Amniotic stem cell (primary cell): Measurements from ENCODE around the gene VPS29.
"Not testable (repeated sequence)": the region's sequence is repeated elsewhere in the genome, so short reads cannot be mapped to it uniquely, and the experiment has no call there.

Experiments used
- DNase-seq: peaks from one replicate; lab custom pipeline; 2025; lab: John Stamatoyannopoulos, UW

VPS29 gene

DNA sequence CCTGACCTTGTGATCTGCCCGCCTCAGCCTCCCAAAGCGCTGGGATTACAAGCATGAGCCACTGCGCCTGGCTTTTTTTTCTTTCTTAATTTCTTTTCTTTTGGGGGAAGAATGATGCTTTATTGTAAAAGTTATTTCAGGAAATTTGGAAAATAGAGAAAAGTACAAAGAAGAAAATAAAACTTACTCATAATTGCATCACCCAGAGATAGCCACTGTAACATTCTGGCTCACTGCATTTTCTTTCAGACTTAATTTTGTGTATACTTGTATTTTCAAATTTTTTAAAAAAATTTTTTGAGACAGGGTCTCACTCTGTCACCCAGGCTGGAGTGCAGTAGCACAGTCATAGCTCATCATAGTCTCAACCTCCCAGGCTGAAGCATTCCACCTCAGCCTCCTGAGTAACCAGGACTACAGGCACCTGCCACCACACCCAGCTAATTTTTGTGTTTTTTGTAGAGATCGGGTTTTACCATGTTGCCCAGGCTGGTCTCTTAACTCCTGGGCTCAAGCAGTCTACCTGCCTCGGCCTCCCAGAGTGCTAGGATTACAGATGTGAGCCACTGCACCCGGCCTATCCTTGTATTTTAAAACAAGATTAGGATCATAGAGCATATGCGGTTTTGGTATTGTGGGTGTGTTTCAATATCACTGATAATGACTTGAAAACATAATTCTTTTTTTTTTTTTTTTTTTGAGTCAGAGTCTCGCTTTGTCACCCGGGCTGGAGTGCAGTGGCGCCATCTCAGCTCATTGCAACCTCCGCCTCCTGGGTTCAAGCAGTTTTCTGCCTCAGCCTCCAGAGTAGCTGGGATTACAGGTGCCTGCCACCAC, 19.2 kb upstream of the VPS29 start:
- DNase-seq = not testable (repeated sequence)

DNA sequence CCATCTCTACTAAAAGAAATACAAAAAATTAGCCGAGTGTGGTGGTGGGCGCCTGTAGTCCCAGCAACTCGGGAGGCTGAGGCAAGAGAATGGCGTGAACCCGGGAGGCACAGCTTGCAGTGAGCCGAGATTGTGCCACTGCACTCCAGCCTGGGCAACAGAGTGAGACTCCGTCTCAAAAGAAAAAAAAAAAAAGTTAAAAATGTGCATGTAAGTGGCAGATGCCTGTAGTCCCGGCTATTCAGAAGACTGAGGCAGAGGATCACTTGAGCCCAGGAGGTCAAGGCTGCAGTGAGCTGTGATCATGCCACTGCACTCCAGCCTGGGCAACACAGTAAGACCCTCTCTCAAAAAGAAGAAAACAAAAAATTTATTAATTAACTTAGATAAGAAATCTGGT, 16.1 kb upstream of the VPS29 start:
- DNase-seq = not testable (repeated sequence)

DNA sequence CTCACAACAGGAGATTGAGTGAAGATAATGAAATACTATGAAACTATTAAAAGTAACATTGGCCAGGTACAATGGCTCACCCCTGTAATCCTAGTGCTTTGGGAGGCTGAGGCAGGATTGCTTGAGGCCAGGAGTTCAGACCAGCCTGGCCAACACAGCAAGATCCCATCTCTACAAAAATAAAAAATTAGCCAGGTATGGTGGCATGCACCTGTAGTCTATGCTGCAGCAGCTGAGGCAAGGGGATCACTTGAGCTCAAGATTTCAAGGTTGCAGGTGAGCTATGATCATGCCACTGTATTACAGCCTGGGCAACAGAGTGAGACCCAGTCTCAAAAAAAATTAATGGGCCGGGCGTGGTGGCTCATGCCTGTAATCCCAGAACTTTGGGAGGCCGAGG, 15.1 kb upstream of the VPS29 start:
- no peak for DNase-seq

DNA sequence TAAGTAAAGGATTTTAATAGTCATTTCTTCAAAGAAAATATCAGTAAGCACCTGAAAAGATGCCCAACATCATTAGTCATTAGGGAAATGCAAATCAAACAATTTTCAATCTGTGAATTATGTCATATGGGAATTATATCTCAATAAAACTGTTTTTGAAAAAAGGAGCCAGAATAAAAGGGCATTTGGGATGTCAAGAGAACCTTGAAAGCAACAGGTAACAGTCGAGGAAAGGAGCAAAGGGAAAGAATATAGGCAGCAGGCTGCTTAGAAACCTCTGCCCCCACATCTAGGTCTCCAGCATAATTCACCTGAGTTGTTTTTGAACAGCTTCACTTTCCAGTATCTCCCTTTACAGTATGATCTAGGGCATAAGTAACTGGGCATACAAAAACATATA, 12.5 kb upstream of the VPS29 start:
- DNase-seq = no peak

DNA sequence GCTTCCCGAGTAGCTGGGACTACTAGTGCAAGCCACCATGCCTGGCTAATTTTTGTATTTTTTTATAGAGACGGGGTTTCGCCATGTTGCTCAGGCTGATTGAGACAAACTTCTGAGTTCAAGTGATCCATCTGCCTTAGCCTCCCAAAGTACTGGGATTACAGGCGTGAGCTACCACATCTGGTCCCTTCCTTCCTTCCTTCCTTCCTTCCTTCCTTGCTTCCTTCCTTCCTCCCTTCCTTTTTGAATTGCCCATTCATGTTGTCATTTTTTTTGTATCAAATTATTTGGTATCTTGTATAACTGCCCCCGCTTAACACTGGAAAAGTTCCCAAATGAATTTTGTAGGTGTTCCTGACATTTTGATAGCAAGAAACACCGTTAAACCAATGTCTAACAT, 11.9 kb upstream of the VPS29 start:
- no peak for DNase-seq

DNA sequence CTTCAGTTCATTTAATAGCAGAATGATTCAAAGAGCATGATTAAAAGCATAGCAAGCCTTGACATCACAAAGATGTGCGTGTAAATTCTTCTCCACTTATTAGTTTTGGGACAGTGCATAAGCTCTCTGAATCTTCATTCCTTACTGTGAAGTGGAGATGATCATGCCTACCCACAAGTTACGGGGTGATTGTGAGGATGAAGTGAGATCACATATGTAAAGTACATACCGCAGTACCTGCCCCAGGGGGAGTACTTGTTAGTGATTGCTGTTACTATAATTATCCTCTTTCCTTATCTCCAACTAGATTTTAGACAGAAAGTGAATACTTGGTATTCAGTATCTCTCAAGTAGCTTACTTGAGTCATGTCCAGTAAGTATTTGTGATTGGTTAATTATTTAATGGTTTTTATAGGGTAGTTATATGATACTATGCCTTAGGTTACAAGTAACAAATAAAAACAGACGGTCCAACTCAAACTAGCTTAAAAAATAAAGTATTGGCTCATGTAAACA, 6.2 kb upstream of the VPS29 start:
- DNase-seq = no peak

DNA sequence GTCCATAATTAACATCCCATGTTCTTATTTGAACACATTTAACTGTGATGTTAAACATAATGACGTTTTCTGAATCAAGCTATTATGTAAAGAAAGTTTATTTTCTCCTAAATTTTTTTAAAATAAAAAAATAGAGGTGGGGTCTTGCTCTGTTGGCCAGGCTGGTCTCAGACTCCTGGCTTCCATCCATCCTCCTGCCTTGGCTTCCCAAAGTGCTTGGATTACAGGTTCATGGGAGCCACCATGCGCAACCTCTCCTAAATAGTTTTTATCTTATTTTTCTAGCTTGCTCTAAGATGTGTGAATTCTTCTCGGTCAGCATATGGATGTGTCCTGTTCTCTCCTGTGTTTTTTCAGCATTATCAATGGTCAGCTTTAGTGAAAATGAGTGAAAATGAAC, 3.4 kb upstream of the VPS29 start:
- no peak for DNase-seq

DNA sequence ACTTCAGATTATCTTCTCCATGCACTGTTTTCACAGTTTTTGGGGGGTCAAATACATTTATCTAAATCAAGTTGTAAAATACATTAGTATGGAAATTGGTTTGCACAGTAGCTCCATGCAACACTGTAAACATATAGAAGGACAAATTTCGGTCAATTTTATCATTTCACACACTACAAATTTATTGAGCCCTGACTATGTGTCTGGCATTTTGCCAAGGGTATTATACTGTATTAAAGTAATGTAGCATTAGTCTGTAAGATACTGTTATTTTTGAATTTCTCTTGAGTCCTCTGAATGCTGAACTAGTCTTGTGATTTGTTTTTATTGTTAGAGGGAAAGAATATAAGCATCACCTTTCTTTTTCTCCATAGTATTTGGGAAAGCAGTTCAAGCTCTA, 1.5 kb upstream of the VPS29 start:
- no peak for DNase-seq

DNA sequence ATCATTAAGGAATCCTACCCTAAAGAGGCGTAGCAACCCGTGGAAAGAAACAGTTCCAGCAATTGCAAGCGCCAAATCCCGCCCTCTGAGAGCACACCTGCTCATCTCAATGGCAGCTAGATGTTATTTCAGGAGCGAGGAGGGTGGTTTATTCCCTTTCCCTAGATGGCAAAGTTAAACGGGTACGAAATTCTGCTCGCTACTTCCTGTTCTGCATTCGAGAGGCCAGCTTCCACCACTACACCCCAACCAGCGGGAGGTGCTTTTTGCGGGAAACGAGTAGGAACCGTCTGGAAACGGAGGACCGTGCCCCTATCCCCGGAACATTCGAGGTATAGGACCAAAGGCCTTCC, 536 bp downstream of the VPS29 start:
- DNase-seq = peak; percentile 16

DNA sequence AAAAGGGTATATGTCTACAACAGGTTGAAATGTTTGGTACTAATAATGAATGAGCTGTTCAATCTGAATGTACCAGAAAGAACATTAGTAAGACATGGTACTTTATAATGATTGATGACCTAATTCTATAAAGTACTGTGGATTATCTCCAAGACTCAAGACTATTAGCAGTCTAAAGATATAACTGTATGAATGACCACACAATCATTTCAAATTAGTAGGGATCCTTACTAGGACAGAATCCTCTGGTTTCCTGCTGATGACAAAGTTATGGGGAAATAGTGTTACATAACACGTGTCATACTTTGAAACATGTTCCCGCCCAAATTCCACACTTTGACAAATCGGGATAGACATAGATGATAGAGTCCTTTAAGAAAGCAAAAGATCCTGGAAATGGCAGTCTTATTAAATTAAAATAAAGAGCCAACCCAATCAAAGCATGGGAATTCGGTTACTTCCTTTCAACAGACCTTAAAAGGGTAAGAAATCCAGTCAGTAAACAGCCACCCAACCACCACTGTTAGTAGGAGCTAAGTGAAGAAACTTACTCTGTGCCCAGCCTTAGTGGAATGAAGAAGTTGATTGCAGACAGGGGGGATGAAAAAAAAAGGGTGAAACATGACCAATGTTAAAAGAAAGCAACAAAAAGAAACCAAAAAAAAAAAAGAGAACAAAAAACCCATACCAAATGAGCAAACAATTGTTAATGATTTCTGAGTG, 2.8 kb downstream of the VPS29 start:
- DNase-seq = no peak

DNA sequence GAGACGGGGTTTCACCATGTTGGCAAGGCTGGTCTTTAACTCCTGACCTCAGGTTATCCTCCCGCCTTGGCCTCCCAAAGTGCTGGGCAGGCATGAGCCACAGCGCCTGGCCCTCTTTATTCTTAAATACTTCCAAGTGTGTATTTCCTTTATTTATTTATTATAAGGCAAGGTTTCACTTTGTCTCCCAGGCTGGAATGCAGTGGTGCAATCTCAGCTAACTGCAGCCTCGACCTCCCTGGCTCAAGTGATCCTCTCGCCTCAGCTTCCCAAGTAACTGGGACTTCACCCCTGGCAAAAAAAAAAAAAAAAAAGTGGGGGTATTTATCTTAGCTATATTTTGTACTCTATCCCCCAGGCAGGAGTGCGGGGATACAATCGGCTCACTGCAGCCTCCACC, 26.5 kb downstream of the VPS29 start:
- no peak for DNase-seq

DNA sequence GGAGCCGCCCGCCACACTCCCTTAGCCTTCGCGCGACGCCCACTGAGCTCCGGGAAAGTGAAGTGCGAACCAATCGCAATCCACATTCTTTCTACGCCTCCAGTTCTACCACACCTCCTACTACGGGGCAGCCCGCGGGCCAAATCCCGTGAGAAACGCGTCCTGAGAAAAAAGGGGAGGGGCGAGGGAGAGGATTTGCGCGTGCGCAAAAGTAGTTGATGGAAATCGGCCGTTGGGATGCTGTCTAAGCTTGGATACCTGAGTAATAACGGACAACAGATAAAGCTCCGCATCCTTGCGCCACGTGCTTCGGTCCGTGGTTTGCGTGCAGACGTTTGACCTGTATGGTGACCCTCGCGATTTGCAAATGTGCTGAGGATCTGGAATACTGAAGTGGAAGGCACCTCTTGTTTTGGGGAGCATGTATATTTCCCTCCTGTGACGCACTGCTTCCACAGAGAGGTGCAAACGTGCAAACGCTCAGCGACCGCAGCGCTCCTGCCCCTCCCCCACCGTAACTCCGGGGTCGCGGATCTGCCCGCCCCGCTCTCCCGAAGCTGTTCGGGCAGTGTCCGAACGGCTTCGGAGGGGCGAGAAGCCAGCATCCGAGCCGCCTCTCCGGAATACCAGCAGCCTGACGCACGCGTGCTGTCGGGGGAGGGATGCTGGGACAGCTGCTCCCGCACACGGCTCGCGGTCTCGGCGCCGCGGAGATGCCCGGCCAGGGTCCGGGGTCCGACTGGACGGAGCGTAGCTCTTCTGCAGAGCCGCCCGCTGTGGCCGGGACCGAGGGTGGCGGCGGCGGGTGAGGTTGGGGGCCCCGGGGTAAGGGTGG, 33.5 kb downstream of the VPS29 start, which contains the start of the genes FAM216A and GPN3:
FAM216A (plus strand) TSS at position 632 of the 835 bp plus-strand sequence; CDS start at position 663, 31 bp downstream.
GPN3 (minus strand) TSS at position 44 of the 835 bp plus-strand sequence. CDS start 54 bp downstream, outside the sequence.
- DNase-seq = peak; percentile 94

DNA sequence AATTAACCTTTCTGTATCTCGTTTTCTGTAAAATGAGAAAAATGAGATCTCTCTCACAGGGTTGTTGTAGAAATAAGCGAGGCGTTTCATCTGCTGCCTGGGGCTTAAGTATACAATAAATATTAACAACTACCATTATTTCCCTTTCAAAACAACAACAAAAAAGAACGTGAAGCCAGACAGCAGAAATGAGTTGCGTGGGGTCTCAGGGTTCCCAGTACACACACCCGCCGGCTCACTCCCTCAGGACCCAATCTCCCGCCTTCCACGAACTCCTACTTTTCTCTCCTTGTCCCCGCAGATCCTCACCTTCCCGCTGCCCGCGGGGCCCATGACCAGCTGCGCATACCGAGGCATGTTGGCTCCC, 34.1 kb downstream of the VPS29 start:
- DNase-seq = no peak

DNA sequence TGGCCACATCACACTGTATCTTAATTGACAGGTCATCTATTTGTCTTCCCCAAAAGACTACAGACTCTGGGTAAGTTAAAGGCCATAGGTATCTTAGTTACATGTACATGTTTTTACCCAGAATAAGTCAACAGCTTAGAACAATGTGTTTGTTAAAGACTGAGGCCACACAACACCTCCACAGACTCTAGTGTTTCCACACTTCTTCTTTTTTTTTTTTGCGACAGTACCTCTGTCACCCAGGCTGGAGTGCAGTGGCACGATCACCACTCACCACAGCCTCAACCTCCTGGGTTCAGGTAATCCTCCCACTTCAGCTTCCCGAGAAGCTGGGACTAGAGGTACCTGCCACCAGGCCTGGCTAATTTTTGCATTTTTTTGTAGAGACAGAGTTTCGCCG, 35.1 kb downstream of the VPS29 start:
- DNase-seq = no peak

DNA sequence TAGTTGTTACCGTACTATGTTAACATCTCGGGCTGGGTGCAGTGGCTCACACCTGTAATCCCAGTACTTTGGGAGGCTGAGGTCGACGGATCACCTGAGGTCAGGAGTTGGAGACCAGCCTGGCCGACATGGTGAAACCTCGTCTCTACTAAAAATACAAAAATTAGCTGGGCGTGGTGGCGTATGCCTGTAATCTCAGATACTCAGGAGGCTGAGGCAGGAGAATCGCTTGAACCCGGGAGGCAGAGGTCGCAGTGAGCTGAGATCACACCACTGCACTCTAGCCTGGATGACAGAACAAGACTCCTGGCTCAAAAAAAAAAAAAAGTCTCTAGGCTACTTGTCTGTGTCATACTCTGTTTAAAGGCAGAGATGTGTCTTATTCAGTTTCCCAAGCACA, 36.1 kb downstream of the VPS29 start:
- DNase-seq = not testable (repeated sequence)

DNA sequence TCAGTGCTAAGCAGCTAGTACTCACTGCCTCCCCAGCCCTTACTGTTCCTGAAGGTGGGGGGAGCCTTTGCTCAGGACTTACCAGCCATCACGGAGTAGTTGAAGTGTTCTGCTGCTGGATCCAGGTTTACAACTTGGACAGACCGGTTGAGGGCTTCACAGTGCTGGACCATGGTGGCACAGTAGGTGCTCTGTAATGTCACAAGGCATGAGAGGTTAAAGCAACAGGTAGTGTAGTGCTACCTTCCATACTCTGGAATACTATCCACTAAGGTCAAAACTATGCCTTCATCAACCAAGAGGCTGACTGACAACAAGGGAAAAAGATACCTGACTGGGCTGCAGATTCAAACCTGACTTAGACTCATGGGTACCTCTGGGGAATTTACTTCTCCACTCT, 36.9 kb downstream of the VPS29 start:
- DNase-seq = no peak

DNA sequence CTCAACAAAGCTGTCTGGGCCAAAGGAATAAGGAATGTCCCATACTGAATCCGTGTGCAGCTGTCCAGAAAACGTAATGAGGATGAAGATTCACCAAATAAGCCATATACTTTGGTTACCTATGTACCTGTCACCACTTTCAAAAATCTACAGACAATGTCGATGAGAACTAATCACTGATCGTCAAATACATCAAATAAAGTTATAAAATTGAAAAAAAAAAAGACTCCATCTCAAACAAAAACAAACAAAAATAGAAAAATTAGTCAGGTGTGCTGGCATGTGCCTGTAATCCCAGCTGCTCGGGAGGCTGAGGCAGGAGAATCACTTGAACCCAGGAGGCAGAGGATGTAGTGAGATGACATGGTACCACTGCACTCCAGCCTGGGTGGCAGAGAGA, 40.7 kb downstream of the VPS29 start:
- not testable (repeated sequence) for DNase-seq

DNA sequence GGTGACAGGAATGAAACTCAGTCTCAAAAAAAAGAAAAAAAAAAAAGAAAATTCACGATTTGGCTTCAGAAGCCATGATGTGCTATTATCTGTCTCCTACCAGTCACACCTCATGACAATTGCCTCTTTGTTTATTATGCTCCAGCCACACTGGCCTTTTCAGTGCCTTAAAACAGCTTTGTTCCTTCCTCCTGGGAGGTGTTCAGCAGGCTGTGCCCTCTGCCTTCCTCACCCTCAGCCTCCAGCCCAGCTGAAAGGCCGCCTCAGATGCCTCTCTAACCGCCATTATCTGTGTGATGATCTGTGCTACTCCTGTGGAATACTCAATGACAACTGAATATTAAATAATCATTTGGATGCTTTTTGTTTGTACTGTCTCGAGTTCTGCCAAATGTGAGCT, 43.2 kb downstream of the VPS29 start:
- DNase-seq = no peak

DNA sequence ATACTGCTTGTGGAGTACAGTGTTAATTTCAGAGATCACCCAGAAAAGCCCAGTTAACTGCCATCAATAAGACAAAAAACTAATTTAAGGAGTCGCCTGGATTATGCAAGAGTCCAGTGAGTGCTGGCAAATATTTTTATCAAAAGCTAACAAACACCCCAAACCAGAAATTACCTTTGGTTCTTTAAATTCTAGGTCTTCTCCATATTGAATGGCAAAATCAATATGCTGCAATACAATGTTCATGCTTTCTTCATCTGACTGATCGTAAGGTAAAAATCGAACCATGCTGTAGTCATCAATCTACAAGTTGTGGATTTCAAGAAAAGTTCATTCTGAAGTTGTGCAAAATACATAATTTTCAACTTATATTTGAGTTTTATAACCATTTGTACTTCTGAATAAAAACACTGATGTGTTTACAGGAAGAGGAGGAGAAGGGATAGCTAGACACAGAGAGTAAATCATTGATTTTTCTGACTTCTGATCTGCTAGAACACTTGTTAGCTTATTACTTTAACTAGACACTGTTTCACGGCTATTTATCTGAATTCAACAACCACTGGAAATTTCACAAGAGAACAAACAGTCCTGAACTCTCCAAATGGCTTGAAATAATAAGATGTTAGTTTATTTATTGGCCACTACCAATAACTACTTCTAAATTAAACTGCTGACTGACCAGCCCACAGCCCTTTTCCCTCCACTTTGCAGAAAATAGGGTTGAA, 48.2 kb downstream of the VPS29 start:
- no peak for DNase-seq

DNA sequence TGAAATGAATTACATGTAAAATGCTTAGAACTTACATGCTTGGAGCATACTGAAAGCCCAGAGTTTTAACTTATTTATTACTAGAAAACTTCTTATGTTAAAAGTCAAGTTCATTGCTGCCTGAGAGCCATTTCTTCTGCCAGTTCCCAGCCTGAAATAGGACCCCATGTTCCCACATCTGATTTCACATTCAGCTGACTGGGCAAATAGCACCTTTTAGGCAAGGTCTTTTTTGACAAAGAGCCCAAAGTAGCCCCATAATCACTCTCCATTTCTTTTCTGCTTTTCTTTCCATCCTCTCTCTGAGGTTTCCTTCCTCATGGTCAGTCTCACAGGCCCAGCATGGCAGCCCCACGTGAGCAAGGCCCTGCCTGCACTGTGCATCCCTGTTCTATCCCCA, 50.6 kb downstream of the VPS29 start:
- no peak for DNase-seq

DNA sequence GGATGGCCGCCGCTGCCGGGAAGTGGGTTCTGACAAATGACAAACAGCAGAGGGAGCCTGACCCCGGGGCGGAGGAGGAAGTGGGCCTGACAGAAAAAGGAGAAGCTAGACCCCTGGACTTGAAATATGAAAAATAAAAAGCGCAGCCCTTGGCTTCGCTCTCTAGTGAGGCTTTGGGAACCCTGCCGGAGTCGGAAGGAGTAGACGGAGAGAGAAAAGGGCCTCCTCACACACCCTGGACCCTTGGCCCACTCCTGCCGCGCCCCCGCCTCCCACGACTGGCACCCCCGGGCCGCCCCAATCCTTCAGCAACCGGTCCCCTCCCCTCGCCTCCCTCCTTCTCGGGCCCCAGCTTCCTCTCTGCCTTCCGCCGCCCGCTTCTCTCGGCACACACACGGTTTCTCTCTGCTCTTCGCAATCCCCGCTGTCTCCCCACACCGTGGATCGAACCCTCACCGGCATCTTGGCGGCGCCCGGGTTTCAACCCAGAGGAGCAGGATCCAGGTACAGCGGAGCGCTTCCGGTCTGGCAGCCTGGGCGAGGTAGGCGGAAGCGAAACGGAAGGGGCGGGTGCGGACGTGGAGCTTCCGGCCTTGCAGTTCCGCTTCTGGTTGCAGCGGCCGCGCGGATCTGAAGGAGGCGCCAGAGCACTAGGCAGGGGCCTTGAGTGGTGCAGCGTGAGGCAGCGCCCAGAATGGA, 52.0 kb downstream of the VPS29 start, which contains the start of gene ARPC3:
ARPC3 (minus strand) TSS at position 539 of the 699 bp plus-strand sequence; CDS start at position 462, 77 bp downstream.
- DNase-seq = peak; percentile 88
